ENCODE results near the gene SLAMF9. TPM values are rescaled to one million over a fixed set of nuclear protein-coding genes. Genes with fewer than 3 reads are reported as not detected.

The SLAMF9 gene
- total RNA-seq, 1 donor from 2014 or later: not detected

Other genes starting within 250 kb of the SLAMF9 start
- gene CRP, start 239.6 kb downstream of the SLAMF9 start, total RNA-seq: not detected in 2 replicates
- 26.2 and 32.6 TPM in 2 replicates for gene DUSP23, start 173.3 kb downstream of the SLAMF9 start, total RNA-seq
- not detected in 2 replicates for gene FCRL6, start 151.9 kb downstream of the SLAMF9 start, total RNA-seq
- gene SLAMF8, start 127.4 kb downstream of the SLAMF9 start, total RNA-seq: 0.34 and 0.71 TPM in 2 replicates
- gene VSIG8, start 91.6 kb downstream of the SLAMF9 start, total RNA-seq: not detected in 2 replicates
- gene CFAP45, start 54.1 kb downstream of the SLAMF9 start, total RNA-seq: 1.5 and 2.3 TPM in 2 replicates
- gene TAGLN2, start 28.7 kb downstream of the SLAMF9 start, total RNA-seq: 558 and 578 TPM in 2 replicates
- gene IGSF9, start 8.6 kb downstream of the SLAMF9 start, total RNA-seq: not detected in 2 replicates
- gene PIGM, start 77.8 kb upstream of the SLAMF9 start, total RNA-seq: 6.7 and 7.1 TPM in 2 replicates
- 0.11 TPM in 1 of 2 replicates, not detected in the other for gene KCNJ10, start 115.9 kb upstream of the SLAMF9 start, total RNA-seq
- gene KCNJ9, start 127.3 kb upstream of the SLAMF9 start, total RNA-seq: not detected in 2 replicates
- gene IGSF8, start 144.4 kb upstream of the SLAMF9 start, total RNA-seq: 34.1 and 35.0 TPM in 2 replicates
- not detected in 2 replicates for gene ATP1A2, start 161.5 kb upstream of the SLAMF9 start, total RNA-seq
- 0.41 and 0.55 TPM in 2 replicates for gene ATP1A4, start 197.4 kb upstream of the SLAMF9 start, total RNA-seq
- gene CASQ1, start 236.3 kb upstream of the SLAMF9 start, total RNA-seq: 0.30 and 0.37 TPM in 2 replicates